Measurements from ENCODE around the gene AOPEP.

The AOPEP gene

DNA sequence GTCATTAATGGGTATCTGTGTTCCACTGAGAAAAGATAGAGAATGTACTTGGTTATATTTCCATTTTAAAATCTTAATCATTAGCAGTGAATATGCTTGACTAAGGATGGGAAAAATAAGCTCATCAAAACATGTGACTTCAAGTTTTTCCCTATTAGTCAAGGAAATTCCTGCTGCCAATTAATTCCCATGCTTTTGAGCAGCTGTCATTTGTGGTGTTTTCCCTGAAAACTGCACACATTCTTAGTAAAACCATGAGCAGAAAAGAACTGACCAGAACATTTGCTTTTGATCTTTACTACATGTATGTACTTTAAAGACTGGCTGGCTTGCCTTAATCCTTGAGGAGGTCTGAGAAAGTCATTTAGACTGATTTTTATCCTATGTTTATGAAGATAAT lies 75.2 kb downstream of the AOPEP start:
- DNase-seq (ENCODE audit: extremely low read depth, low read depth): no peak
- TF ChIP-seq, protein P1, sequence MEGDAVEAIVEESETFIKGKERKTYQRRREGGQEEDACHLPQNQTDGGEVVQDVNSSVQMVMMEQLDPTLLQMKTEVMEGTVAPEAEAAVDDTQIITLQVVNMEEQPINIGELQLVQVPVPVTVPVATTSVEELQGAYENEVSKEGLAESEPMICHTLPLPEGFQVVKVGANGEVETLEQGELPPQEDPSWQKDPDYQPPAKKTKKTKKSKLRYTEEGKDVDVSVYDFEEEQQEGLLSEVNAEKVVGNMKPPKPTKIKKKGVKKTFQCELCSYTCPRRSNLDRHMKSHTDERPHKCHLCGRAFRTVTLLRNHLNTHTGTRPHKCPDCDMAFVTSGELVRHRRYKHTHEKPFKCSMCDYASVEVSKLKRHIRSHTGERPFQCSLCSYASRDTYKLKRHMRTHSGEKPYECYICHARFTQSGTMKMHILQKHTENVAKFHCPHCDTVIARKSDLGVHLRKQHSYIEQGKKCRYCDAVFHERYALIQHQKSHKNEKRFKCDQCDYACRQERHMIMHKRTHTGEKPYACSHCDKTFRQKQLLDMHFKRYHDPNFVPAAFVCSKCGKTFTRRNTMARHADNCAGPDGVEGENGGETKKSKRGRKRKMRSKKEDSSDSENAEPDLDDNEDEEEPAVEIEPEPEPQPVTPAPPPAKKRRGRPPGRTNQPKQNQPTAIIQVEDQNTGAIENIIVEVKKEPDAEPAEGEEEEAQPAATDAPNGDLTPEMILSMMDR (IDR thresholded peaks at IDR 0.05; ENCODE audit: low read depth, low read length): no peak

DNA sequence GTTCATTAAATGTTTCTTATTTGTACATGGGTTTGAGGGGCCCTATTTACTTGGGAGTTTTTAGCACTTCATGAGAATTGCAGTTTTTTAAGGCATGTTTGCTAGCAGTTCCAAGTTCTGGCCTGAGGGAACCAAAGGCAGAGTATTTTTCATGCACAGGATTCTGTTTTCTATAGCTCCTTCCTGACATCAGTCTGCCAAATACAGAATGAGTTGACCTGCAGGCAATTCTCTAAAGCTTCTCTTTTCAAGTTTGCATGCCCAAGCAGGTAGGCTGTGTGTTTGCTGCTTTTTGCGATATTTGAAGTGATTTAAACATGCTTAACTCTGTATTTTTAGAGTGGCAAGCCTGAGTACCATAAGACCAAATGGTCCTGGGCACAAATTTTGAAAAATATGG lies 75.8 kb downstream of the AOPEP start:
- TF ChIP-seq, protein P1 (IDR thresholded peaks at IDR 0.05; ENCODE audit: low read depth, low read length): no peak
- no peak for DNase-seq (ENCODE audit: extremely low read depth, low read depth)

DNA sequence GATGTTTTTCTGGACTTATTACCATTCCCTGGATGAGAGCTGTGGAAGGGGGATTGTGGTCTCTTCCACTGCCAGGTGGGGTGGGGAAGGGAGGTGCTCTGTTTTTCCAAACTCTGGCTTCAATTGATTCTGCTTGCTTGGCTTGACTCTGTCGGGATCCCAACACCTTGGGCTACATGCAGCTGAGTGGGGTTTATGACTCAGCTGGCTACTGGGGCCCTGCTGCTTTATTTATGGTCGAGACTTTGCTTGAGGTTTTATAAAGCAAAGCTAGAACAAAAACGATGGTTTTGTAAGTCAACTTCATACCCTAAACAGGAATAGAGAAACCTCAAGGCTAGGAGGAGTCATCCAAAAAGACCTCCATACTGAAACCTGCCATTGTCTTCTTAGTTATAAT lies 76.3 kb downstream of the AOPEP start:
- DNase-seq (ENCODE audit: extremely low read depth, low read depth): no peak
- TF ChIP-seq, protein P1 (IDR thresholded peaks at IDR 0.05; ENCODE audit: low read depth, low read length): no peak

DNA sequence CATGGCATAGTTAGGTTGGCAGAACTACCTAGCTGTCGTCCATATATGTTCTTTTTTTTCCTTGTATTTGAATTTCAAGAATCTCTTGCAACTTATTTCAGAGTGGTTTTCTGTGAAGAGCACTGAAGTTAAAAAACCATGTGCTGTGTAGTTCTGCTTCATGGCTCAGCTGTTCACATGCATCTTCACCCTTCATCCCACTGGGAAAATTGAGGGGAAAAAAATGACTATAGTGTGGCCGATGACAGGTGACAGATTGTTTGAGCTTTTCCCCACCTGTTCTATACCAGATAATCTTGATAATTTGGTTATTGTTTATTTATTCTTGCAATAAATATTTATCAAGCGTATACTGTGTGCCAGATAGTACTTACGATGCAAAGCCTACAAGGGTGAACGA lies 77.8 kb downstream of the AOPEP start:
- TF ChIP-seq, protein P1 (IDR thresholded peaks at IDR 0.05; ENCODE audit: low read depth, low read length): no peak
- DNase-seq (ENCODE audit: extremely low read depth, low read depth): no peak

DNA sequence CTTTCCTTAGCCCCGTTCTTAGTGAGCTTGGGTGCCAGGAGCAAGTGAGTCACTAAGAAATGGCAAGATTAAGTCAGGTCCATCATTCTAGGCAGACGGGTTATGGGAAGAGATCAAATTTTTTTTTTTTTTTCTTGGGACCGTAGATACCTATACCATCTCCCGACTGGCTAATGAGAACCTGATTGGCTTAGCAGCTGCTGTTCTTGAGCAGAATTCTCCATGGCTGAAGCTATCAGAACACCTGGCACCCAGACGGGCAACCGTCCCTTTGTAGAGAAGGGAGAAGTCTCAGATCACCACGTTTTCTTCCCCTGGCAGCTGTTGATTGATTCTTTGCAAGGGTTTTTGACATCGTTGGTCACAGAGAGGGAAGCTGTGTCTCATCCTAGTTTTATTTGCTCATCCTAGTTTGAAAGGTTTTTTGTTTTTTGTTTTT lies 78.6 kb downstream of the AOPEP start:
- TF ChIP-seq, protein P1 (IDR thresholded peaks at IDR 0.05; ENCODE audit: low read depth, low read length): no peak
- DNase-seq (ENCODE audit: extremely low read depth, low read depth): no peak

DNA sequence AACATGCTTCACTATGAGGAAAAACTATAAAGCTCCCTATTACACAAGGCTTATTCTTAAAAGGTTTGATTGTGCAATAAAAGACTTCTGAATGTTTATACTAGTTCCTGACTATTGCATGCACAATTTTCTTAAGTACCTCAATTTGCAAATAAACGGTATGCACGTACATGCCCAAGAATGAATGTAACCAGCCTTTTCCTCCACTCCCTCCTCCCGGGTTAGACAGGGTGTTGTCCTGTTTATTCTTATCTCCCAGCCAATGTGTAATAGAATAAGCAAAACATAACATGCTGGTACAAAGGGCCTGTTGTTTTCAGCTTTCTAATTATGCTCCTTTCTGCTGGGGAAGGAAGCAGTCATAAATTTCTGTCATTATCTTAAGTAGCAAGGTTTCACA lies 79.1 kb downstream of the AOPEP start:
- DNase-seq (ENCODE audit: extremely low read depth, low read depth): peak; percentile 92
- TF ChIP-seq, protein P1 (IDR thresholded peaks at IDR 0.05; ENCODE audit: low read depth, low read length): no peak

DNA sequence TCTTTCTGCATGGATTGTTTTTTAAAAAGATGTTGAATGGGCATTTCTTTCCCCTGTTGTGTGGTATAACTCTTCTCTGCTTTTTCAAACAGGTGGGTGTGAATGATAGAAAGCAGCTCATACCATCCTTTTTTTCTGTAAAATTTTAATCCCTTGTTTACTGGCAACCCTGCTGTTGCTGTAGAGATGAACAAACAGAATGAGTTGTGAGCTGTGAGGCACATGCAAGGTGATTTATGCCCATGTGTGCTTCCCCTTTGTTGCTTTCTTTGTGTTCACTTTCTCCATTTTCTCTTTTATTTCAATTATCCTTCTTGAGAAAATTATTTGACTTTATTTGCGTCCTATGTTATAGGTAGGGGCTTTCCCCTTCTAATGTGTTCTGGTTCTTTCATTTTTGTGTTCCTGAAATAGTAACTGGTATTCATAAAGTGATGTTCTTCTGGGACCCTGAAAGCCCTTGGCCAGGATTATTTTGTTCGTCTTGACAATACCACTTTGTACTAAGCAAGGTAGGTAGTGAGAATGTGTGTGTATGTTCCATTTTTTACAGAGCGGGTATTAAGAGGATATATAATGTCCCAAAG lies 79.9 kb downstream of the AOPEP start:
- TF ChIP-seq, protein P1 (IDR thresholded peaks at IDR 0.05; ENCODE audit: low read depth, low read length): no peak
- DNase-seq (ENCODE audit: extremely low read depth, low read depth): no peak
